Measurements from ENCODE around the gene CSRP2. TPM values are rescaled to one million over a fixed set of nuclear protein-coding genes. Genes with fewer than 3 reads are reported as not detected.

Gene CSRP2
- total and polyA plus RNA-seq, 2 of the 8 experiments (the other 6 are each of a cell fraction or from before 2014, with no cell fraction given) = 149 to 227 TPM

DNA sequence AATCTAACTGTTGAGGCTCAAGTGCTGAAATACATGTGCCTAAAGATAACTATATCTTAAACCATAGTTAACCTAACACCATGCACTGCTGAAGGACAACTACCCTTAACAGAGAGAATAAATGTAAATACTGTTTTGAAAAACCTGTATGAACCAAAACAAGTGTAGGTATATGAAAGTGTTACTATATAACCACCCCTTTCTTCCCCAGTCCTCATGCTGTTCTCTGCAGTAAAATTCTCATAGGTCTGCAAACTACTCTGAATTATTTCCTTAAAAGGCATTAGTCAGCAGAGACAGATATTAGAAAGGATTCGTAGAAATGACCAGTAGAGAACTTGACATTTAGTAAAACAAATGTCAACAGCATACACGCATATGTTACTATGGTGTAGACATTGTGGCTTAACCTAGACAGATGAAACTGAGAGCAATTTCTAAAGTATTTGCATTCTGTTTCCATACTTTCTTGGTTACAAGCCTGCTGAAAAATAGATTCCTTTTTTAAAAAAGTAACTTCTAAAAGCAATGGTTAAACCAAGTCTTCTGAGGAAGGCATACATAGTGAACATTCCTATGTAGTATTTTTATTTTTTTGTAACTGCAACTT lies 13.9 kb downstream of the CSRP2 start:
- no peaks in the 10 kb centered on the region for H3K23me2 ChIP-seq (ENCODE audit: low read depth, low read length)
- no peak overlapping the region for H3K4ac ChIP-seq (replicated peaks; ENCODE audit: insufficient read length, low read depth, low read length)
- no peak overlapping the region for H2BK5ac ChIP-seq (ENCODE audit: low read depth, low read length)
- H3K23ac ChIP-seq (ENCODE audit: insufficient read length) = no peak overlapping the region
- H3K18ac ChIP-seq (ENCODE audit: extremely low read depth, low read length) = no peak overlapping the region
- no peak for FAIRE-seq
- H2BK20ac ChIP-seq (ENCODE audit: low read length) = no peak overlapping the region
- no peak overlapping the region for H3K56ac ChIP-seq (replicated peaks; ENCODE audit: insufficient read length, low read depth, low read length)
- no peak overlapping the region for H3K27ac ChIP-seq (ENCODE audit: low read depth, low read length)
- H3K79me1 ChIP-seq (ENCODE audit: low read depth, low read length) = peaks cover 6% of the 10 kb centered on the region; the same call in 1 of the 2 replicates
- no peak overlapping the region for H3K4me2 ChIP-seq (ENCODE audit: insufficient read depth in 1 of 2, low read depth in 2 of 2, low read length in 2 of 2)
- H4K91ac ChIP-seq (replicated peaks; ENCODE audit: insufficient read length, low read length) = no peak overlapping the region
- DNase-seq (ENCODE audit: low read depth in 1 of 2, low spot score in 2 of 2) = no peak
- H2BK120ac ChIP-seq (replicated peaks; ENCODE audit: low read depth, low read length) = no peak overlapping the region
- H2BK15ac ChIP-seq (ENCODE audit: low read length) = no peak overlapping the region
- H2AFZ ChIP-seq (ENCODE audit: low read length) = no peak overlapping the region
- H3K79me2 ChIP-seq (ENCODE audit: control insufficient read depth in 1 of 2, insufficient read depth in 2 of 2, low read length in 2 of 2) = peaks cover 0 to 42% of the 10 kb centered on the region in 2 experiments; a peak in 3 of 4 replicates
- H4K8ac ChIP-seq (ENCODE audit: extremely low read depth, insufficient read depth, low read length) = no peak overlapping the region
- peaks cover 5 to 22% (median 14%) of the 10 kb centered on the region in 4 experiments; a peak in 7 of 8 replicates for H3K36me3 ChIP-seq (ENCODE audit: control insufficient read depth in 2 of 4, insufficient read depth in 4 of 4, low read length in 3 of 4)
- TF ChIP-seq TCF12 (IDR thresholded peaks at IDR 0.05; ENCODE audit: low read depth, low read length) = no peak
- TF ChIP-seq CHD1 (IDR thresholded peaks at IDR 0.05; ENCODE audit: low read depth, low read length) = no peak
- TF ChIP-seq SRF (IDR thresholded peaks at IDR 0.05; ENCODE audit: low read depth, low read length) = no peak
- no peak for TF ChIP-seq TAF7 (optimal IDR thresholded peaks at IDR 0.05; ENCODE audit: borderline replicate concordance, low read depth, low read length)
- TF ChIP-seq HDAC6 (IDR thresholded peaks at IDR 0.05; ENCODE audit: low read depth, low read length) = no peak
- TF ChIP-seq NRF1 (IDR thresholded peaks at IDR 0.05; ENCODE audit: low read depth, low read length) = no peak
- no peak for TF ChIP-seq ZNF274 (IDR thresholded peaks at IDR 0.05; ENCODE audit: borderline replicate concordance, extremely low read depth, low read length)
- TF ChIP-seq POLR2AphosphoS5 (IDR thresholded peaks at IDR 0.05; ENCODE audit: low read depth, low read length) = no peak
- no peak overlapping the region for H3K14ac ChIP-seq (ENCODE audit: insufficient read length)
- no peak overlapping the region for H2AK5ac ChIP-seq (ENCODE audit: low read depth, low read length)
- CTCF ChIA-PET (ENCODE audit: partially characterized antibody) = interaction anchor here (1.5 kb wide), 1 partner anchor 146 kb away, joined by 5 read pairs; no protein-coding TSS in a partner anchor
- H3K9ac ChIP-seq (replicated peaks in 1 of 4; ENCODE audit: extremely low read depth in 1 of 4, low read depth in 3 of 4, low read length in 3 of 4) = no peak overlapping the region
- H4K5ac ChIP-seq (ENCODE audit: insufficient read length, low read depth, low read length) = no peak overlapping the region
- WGBS, 2 experiments (ENCODE audit: extremely low coverage in 1 of 2, insufficient coverage in 1 of 2, insufficient read length in 1 of 2, insufficient replicate concordance in 2 of 2, low coverage in 1 of 2, low lambda C conversion rate in 2 of 2, missing lambda C conversion rate in 1 of 2) = 94% methylated on average over 2 of the region's 2 CpGs; no CpG with 5 or more reads in 1 of the 2 experiments
- H4K20me1 ChIP-seq (replicated peaks in 1 of 2; ENCODE audit: control insufficient read depth in 1 of 2, insufficient read depth in 2 of 2, low read length in 2 of 2) = no peaks in the 10 kb centered on the region
- H2BK12ac ChIP-seq (ENCODE audit: low read depth, low read length) = no peak overlapping the region
- H3K4me1 ChIP-seq (replicated peaks in 1 of 4; ENCODE audit: control insufficient read depth in 3 of 4, insufficient read depth in 4 of 4, low read length in 3 of 4) = peaks cover 0 to 4% (median 3%) of the 10 kb centered on the region in 4 experiments; a peak in 4 of 7 replicates
- POLR2A ChIA-PET (ENCODE audit: partially characterized antibody) = interaction anchor here (1.3 to 3.9 kb wide), 3 partner anchors 10 to 14 kb away, joined by 4 to 19 read pairs (median 4); partner anchors contain the start of gene CSRP2
- no peaks in the 10 kb centered on the region for H3K27me3 ChIP-seq (replicated peaks in 1 of 4; ENCODE audit: control insufficient read depth in 3 of 4, extremely low read depth in 1 of 4, insufficient read depth in 3 of 4, low read length in 3 of 4)
- no peaks in the 10 kb centered on the region for H3K9me3 ChIP-seq (ENCODE audit: insufficient read depth in 2 of 2, low read depth in 1 of 2, low read length in 1 of 2)
- H3K4me3 ChIP-seq (ENCODE audit: extremely low read depth in 1 of 4, insufficient read depth in 2 of 4, low read depth in 3 of 4, low read length in 4 of 4) = no peak overlapping the region

All from H1 (cell line).